HL-60/S4 (cell line): ENCODE results near the gene NR6A1.

Experiments
- in situ Hi-C: fragments of 300-500 bp; cut with MboI; formaldehyde crosslinking; loops from 2 replicates; pipeline ENCODE4 v1.14.3; 2022; ENCODE audit warnings: low sequenced_read_pairs

Gene NR6A1

GRCh38 chr9:124511426-124511840 is 259.7 kb downstream of the NR6A1 start:
- in situ Hi-C loops, result no loop called here

GRCh38 chr9:124510650-124511425 is 260.3 kb downstream of the NR6A1 start:
- in situ Hi-C loops, result no loop called here

GRCh38 chr9:124507880-124508423 is 263.2 kb downstream of the NR6A1 start:
- in situ Hi-C loops, result no loop called here

GRCh38 chr9:124506931-124507879 is 263.9 kb downstream of the NR6A1 start, which contains the start of gene NR5A1:
Gene NR5A1 (minus strand): TSS chr9:124507399. CDS start chr9:124503395, 4,004 bp downstream.
- in situ Hi-C loops, result no loop called here

DNA sequence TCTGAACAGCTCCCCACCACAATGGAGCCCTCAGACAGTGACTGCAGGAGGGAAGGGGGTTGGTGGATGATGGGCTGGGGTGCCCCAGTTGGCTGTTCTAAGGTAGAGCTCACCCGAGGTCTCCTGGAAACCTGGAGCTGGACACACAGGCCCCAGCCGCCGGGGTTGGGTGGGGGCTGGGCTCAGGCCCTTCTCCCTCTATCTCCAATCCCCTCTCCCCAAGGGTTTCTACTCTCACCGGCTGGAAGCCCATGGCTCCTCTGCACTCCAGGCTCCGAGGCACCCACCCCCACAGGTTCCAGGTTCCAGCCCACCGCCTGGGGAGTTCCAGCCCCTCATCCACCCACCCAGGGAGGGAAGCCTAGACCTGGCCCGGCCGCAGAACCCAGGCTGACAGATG is 264.7 kb downstream of the NR6A1 start:
- in situ Hi-C loops, result no loop called here

- in situ Hi-C loops, result no loop called here
These were observed 265.2 kb downstream of the NR6A1 start for GRCh38 chr9:124505901-124506346.

GRCh38 chr9:124505006-124505900 is 265.9 kb downstream of the NR6A1 start:
- in situ Hi-C loops, result no loop called here

- in situ Hi-C loops, result no loop called here
These were observed 266.5 kb downstream of the NR6A1 start for GRCh38 chr9:124504530-124505005.

- in situ Hi-C loops, result no loop called here
These were observed 267.2 kb downstream of the NR6A1 start for GRCh38 chr9:124503713-124504529.

DNA sequence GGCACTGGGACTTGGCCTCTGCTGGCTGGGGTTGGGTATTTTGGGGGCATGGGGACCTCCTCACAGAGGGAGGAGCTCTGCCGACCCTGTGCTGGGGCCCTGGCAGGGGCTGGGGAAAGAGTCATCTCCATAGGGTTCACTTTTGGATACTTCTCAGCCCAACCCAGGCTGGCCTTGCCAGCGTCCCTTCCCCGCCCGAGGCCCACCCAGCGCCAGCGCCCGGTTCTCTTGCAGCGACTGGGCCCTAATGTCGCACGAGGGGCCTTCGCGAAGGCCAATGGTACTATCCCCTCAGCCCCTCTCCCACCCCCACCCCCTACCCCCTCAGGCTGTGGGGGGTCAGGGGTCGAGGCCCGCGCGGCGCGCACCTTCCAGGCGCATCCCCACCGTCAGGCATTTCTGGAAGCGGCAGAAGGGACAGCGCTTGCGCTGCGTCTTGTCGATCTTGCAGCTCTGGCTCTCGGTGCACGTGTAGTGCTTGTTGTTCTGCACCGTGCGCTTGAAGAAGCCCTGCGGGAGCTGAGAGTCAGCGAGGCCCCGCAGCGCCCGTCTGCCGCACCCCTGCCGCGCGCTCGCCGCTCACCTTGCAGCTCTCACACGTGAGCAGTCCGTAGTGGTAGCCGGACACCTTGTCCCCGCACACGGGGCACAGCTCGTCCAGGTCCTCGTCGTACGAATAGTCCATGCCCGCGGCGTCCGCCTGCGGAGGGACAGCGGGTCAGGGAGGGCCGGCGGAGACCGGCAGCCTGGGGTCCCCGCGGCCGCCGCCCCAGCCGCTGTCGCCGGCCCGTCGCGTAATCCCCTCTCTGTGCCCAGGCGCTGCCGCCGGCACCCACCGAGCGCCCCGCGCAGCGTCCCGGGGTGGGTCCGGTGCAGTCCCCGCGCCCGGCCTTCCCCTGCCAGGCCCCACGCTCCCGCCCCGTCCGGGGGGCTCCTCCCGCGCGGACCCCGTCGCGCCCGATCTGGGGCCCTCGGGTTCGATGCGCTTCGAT is 268.1 kb downstream of the NR6A1 start:
- in situ Hi-C loops, result no loop called here

DNA sequence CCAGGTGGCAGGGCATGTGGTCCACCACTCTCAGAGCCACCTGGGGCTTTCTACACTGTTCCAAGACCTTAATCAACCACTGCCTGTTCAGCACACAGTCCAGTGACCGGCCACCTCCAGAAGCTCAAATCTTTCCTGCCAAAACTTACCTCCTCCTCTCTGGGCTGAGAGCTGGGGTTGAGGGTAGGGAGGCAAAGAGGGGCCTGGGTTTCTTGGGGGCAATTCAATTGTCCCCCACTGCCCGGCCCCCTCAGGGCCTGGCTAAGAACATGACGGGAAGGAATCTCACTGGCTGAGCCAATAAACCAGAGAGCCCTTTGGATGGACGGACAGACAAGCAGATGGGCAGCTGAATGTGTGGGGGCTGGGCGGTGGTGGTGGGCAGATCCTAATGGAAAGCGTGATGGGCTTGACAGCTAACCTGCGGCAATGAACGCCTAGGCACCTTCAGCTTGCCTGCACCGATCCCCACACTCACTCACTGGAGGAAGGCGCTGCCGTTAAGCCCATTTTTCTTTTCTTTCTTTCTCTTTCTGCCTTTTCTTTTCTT is 269.3 kb downstream of the NR6A1 start:
- in situ Hi-C loops, result no loop called here

DNA sequence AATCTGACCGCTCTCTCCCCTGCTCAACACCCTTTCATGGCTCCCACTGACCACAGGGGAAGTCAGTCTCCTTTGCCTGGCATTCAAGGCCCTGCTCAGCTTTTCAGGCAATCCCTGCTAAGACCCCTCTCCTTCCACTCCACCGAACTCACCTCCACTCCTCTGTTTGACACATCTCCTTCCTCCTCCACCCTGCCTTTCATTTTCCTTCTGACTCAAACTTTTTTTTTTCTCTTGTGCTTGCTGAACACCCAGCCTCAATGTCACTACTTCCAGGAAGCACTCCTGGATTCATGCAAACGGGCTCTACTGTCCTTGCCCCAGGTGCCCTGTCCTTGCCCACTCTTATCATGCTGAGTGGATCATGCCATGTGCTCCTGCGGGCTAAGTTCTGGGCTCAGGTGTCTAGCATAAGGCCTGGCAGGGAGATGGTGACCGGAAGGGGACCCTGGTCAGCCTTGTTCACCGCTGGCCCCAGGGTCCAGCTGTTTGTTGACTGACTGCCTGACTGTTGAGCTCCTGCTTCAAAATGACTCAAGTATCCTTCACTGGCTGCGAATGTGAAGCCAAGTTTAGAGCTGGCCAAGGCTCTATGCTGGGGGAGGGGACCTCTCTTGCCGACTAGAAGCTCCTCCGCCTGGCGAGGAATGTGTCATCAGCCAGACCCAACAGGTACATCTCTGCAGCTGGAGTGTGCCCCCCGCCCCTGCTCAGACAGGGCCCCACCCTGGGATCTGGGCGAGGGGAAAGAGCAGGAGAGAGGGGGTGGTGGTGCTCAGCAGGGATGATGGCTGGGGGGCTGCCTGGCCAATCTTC is 270.1 kb downstream of the NR6A1 start:
- in situ Hi-C loops, result no loop called here

DNA sequence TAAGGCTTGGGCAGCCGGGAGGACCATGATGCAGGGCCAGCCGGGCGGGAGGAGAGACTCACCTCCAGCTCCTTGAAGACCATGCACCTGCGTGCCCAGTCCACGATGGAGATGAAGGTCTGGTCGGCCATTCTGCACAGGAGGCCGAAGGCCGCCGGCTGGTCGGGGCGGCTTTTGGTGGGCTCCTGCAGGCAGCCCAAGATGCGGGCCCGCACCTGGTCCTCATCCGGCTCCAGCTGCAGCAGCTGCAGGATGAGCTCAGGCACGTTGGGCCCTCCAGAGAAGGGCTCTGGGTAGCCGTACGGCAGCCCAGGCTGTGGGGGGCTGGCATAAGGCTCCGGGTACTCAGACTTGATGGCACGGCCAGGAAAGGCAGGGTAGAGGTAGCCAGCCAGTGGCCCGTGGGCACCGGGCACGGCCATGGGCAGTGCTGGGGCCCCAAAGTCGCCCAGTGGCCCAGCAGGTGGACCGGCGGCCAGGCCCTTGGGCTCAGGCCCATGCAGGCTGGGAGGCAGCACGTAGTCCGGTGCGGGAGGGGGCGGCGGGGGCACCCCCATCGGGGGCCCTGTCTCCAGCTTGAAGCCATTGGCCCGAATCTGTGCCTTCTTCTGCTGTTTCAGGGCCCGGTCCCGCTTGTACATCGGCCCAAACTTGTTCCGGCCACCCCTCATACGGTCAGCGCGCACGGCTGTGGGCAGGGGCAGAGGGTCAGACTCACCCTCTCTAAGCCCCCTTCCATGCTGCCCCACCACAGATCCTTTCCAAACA is 270.9 kb downstream of the NR6A1 start:
- in situ Hi-C loops, result no loop called here

GRCh38 chr9:124499216-124499615 is 271.9 kb downstream of the NR6A1 start:
- in situ Hi-C loops, result no loop called here

DNA sequence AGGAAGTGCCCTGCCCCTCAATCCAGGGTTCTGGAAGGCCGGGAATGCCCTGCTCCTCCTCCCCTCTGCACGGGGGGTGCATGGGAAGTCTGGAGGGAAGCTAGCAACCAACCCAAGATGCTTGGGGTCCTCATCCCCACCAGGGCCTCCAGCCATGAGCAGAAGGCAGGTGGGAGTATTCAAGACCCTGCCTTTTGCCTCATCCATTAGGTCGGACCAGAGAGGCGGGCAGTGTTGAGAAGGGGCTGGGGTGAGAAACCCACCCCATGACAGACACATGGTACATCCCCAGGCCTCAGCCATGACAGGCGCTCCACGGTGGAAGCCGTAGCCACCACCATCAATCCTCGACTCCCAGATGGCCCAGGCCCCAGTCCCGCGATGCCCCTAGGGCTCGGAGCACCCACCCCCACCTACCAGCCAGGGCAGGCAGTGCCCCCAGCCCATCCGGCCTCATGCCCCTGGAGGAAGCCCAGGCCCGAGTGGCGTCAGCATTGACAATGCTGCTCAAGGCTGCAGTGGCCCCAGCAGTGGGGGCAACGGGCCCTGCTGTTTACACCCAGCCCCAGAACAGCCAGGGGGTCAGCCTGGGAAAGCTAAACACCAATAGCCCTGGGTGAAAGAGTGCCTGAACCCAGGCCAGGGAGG is 272.5 kb downstream of the NR6A1 start:
- in situ Hi-C loops, result no loop called here

- in situ Hi-C loops, result no loop called here
These were observed 273.1 kb downstream of the NR6A1 start for GRCh38 chr9:124498040-124498439.
